Stimulated activated naive CD4-positive, alpha-beta T cell (primary cell): Measurements from ENCODE around the gene LIPE.
A peak's percentile ranks its signal among the peaks of the same experiment; 100 is the strongest.

Experiments used
- DNase-seq, 6 experiments: peaks; one replicate each; lab custom pipeline; 2025; lab: John Stamatoyannopoulos, UW

LIPE gene

GRCh38 chr19:42443944-42444398 is 16.8 kb upstream of the LIPE start:
- DNase-seq, result no peak

DNA sequence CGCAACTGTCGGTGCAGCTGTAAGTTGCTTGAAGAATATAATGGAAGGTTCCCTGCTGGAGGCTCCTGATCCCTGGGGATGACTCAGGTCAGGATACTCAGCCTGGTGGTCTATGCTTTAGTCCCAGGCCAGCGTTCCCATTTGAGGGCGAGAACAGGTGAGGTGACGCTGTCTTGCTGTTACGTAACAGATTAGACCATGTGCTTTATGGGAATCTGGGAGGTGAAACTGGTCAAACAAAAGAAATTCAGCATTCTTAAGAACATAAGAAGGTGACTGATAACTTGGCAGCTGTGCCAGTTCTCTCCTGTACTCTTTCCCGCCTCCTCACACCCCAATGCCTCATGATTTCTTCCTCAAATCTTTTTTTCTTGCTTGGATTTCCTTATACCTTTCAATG is 15.6 kb upstream of the LIPE start, which contains the start of gene CXCL17:
Gene CXCL17 (minus strand): TSS at position 114 of the 400 bp plus-strand sequence. CDS start 114 bp downstream, outside the sequence.
- DNase-seq, result no peak

DNA sequence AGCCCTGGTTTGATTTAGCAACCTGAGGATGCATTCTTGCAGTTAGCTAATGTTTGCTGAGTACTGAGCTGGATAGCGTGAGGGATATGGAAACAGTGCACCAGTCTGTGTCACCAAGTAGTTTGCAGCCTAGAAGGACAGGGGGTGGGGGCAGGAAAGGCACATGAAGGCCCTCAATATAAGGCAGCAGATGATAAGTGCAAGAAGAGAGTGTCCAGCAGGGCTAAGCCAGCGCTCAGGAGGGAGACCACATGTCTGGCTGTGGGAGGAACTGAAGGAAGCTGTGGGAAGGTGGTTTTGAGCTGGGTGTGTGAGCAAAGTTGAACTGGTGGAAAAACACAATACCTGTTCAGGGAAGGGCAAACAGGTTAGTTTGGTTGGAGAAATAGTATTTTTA is 13.9 kb upstream of the LIPE start:
- no peak for DNase-seq

DNA sequence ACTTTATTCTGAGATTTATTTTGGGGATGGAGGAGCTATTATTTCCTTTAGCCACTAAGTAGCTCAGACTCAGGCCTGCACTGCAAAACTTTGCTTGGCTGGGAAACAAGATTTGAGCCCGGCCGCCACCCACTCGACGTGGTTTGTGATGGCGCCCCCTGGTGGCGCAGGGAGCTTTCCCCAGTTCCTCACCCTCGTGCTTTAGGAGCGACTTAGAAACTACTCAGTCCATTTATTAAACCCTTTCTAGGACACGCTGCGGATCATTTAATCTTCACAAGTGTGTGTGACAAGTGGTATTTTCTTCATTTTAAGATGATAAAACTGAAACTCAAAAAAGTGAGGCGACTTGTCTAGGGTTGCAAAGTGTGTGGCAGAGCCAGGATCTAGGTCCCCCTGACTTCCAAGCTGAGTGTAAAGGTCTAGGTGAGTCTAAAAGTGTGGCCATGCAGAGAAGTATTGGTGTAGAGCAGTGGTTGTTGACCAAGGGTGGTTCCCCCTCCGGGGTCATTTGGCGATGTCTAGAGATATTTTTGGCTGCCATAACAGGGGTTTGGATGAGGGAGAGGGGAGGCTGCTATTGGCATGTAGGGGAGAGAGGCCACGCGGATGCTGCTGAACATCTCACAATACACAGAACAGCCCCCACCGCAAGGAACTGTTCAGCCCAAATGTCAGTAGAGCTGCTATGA is 13.3 kb upstream of the LIPE start:
- DNase-seq, result peak; percentile 40 to 81 (median 68)

DNA sequence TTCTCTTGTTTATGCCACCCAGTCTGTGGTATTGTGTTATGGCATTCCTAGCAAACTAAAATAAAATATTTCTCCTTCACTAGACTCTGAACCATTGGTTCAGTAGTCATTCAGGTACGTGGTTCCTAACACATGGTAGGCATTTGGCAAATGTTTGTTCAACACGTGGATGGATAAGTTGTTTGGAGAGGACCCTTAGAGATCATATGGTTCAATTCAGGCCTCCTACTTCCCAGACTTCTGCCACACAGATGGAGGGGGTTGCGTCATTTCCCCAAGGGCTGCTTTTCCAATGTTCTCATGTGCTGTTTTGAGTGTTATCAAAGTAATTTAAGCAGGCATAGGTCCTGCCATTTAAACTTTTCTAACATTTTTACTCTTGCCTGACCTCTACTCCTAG is 8.8 kb upstream of the LIPE start:
- DNase-seq, result no peak

DNA sequence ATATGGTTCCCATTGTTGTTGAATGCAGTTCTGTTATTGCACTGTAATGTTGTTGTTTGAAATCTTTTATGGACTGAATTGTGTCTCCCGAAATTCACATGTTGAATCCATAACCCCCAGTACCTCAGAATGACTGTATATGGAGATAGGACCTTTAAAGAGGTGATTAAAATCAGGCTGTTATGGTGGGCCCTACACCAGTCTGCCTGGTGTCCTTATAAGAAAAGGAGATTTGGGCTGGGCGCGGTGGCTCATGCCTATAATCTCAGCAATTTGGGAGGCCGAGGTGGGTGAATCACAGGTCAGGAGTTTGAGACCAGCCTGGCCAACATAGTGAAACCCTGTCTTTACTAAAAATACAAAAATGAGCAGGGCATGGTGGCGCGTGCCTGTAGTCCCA is 8.1 kb upstream of the LIPE start:
- DNase-seq, result no peak

GRCh38 chr19:42433503-42434260 is 6.5 kb upstream of the LIPE start:
- DNase-seq, result peak; percentile 10 to 60 (median 46)

DNA sequence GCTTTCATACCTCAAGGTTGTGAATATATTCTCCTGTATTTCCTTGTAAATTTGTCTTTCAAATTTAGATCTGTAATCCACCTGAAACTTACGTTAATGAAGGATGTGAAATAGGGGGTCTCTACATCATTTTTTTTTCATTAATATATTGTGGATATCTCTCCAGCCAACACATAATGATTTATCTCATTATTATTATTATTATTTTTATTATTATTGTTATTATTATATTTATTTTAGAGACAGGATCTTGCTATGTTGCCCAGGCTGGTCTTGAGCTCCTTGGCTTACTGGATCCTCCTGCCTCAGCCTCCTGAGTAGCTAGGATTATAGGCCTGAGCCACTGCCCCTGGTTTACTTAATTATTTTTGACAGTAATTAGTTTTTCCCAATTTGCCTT is 4.3 kb upstream of the LIPE start:
- no peak for DNase-seq

- no peak for DNase-seq
Observed at GRCh38 chr19:42428676-42429075, 1.5 kb upstream of the LIPE start.

- DNase-seq, result no peak
Observed at GRCh38 chr19:42426643-42427042, 545 bp downstream of the LIPE start.

DNA sequence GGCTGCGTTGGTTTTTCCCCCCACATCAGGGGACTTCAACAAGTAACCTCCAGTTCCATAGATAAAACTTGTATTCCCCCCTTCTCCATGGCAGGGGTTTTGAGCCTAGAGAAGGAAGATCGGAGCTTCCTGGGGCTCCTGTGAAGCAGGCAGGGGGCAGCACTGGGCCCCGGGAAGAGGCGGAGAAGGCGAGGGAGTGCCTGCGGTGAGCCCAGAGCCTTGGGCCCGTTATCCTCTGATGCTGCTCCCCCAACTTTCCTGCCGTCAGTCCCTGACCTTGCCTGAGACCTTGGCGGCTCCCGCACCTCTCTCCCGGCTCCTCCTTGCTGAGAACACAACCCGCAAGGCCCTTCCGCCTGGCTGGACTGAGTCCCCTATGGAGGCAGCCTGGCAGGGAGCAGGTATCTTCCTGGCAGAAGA is 2.5 kb downstream of the LIPE start:
- DNase-seq, result no peak

- DNase-seq, result no peak
Observed at GRCh38 chr19:42424345-42424707, 2.9 kb downstream of the LIPE start.

DNA sequence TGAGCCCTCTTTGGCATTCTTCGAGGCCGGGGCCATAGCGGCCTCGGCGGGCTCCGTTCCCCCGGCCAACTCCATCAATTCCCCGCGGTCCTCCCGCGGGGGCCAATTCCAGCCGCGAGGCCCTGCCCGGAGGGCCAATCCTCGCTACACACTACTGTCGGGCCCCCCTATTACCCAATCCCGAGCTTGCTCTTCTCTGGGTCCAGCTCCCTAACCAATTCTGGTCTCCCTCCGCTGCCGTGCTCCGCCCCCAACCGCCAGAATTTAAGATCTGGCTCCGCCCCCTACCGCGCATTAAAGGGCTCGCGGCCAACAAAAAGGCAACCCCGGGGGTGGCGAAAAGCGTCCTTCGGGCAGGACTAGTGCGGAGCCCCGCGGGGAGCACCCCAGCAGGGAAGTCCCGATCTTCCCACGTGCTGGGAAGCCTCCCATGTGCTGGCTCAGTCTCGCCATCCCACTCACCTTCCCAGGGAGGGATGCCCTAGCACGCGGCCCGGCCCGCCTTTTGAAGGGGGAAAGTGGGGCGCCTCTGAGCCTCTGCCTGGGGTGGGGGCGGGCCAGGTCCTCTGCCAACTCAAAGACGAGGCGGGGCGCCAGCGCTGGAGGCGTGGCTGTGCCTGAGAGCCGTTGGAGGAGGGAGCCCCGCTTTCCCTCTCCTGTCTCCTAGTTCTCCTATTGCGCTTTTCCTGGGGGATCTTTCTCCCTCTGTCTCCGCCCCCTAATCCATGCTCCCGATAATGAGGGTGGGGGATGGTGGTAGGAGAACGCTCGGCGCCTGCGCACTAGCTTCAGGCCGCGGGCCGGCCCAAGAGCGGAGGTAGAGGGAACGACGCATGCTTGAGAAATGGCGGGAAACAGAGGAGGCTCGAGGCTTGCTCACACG is 3.5 kb downstream of the LIPE start:
- DNase-seq, result peak; percentile 86 to 96 (median 91)

- DNase-seq, result peak; percentile 51 to 84 (median 70)
Observed at GRCh38 chr19:42422901-42423461, 4.2 kb downstream of the LIPE start.

DNA sequence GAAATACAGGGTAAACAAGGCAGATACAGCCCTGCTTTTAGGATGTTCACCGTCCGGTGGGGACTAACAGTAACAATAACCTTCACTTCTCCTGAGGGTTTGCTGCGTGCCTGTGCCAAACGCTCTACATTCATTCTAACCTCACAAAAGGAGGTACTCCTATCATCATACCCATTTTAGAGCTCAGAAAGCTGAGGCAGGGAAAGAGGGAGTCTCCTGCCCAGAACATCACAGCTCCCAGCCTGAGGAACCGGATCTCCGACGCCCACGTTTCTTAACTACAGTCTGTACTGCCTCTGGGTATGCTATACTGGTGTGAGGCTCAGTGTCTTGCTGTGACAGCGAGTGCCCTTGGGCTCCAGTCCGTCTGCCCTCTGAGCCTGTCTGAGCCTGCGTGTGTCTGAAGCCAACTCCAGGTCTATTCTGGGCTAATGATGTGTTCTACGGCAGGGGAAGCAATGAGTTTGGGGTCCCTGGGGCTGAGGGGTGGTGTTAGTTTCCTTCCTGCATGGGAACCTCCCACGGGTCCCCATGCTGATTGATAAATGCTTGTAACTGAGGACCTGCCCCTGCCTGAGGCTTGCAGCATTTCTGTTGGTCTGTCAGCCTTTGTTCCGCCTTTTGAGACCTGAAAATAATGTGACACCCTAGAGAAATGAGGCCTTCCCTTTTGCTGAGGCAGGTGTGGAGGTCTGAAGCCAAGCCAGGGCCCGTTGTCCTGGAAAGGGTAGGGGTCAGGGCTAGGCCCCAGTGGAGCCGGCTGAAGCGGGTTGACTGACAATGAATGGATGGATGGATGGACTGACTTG is 4.9 kb downstream of the LIPE start:
- DNase-seq, result no peak

GRCh38 chr19:42421591-42422031 is 5.6 kb downstream of the LIPE start:
- no peak for DNase-seq

- no peak for DNase-seq
Observed at GRCh38 chr19:42421101-42421500, 6.1 kb downstream of the LIPE start.

- peak; percentile 47 to 71 (median 62) for DNase-seq
Observed at GRCh38 chr19:42420055-42420544, 7.1 kb downstream of the LIPE start.

- no peak for DNase-seq
Observed at GRCh38 chr19:42419309-42419708, 7.9 kb downstream of the LIPE start.

- no peak for DNase-seq
Observed at GRCh38 chr19:42412661-42413076, 14.5 kb downstream of the LIPE start.

DNA sequence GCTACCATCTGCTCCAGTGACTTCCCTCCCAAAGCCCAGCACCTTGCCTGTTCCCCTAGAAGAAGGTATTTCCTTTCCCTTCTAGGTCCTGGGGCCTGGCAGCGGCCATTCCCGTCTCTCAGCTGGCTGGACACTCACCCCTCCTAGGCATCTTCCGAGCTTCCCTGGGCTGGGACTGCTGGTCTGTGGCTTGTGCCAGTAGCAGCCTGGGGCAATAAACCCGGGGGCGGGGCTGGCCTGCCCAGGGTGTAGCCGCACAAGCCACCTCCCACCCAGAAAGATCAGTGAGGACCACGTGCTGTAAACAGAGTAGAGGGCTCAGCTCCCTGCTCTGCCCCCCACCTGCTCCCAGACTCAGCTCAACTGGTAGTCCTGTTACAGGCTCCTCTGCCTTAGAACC is 15.0 kb downstream of the LIPE start:
- no peak for DNase-seq
